Measurements from ENCODE around the gene FLVCR2. TPM values are rescaled to one million over a fixed set of nuclear protein-coding genes. Genes with fewer than 3 reads are reported as not detected.

Gene FLVCR2
- total RNA-seq, 1 donor from 2014 or later, result 3.4 TPM

DNA sequence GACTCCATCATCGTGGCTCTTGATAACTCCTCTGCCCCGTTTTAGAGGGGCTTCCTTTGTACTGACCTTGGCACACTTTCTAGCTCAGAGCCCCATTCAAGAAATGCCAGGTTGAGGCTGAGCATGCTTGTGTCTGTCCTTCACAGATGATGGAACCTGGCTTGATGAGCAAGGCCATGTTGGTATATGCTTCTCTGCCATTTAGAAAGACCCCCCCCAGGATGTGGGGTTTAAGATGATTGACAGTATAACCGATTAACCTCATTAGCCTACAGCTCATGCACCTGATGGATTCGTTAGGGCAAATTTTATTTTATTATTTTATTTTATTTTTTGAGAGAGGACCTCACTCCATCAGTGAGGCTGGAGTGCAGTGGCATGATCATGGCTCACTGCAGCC, 35.2 kb upstream of the FLVCR2 start:
- H3K27me3 ChIP-seq, result no peaks in the 10 kb centered on the region
- TF ChIP-seq CTCF (IDR thresholded peaks at IDR 0.05), result no peak
- intact Hi-C loops (cut with DNase I), result no loop called here
- no peaks in the 10 kb centered on the region for H3K36me3 ChIP-seq
- H3K9me3 ChIP-seq, result no peaks in the 10 kb centered on the region
- no peak for DNase-seq (ENCODE audit: low spot score in 2 of 2)
- no peaks in the 10 kb centered on the region for H3K4me1 ChIP-seq
- no peak overlapping the region for H3K4me3 ChIP-seq
- no peak overlapping the region for H3K27ac ChIP-seq

GRCh38 chr14:75543786-75544185, 34.6 kb upstream of the FLVCR2 start:
- intact Hi-C loops (cut with DNase I), result no loop called here

GRCh38 chr14:75545907-75546306, 32.5 kb upstream of the FLVCR2 start:
- no peak overlapping the region for H3K4me3 ChIP-seq
- no peak for DNase-seq (ENCODE audit: low spot score in 2 of 2)
- H3K4me1 ChIP-seq, result no peaks in the 10 kb centered on the region
- intact Hi-C loops (cut with DNase I), result no loop called here
- H3K36me3 ChIP-seq, result no peaks in the 10 kb centered on the region
- H3K9me3 ChIP-seq, result no peaks in the 10 kb centered on the region
- no peaks in the 10 kb centered on the region for H3K27me3 ChIP-seq
- no peak for TF ChIP-seq CTCF (IDR thresholded peaks at IDR 0.05)
- no peak overlapping the region for H3K27ac ChIP-seq

More at GRCh38 chr14:75543786-75544185, 34.6 kb upstream of the FLVCR2 start:
- Histone ChIP-seq H3K27ac (no peak overlapping the region), H3K9me3 (no peaks in the 10 kb centered on the region), H3K4me1 (no peaks in the 10 kb centered on the region), H3K27me3 (no peaks in the 10 kb centered on the region), H3K4me3 (no peak overlapping the region), H3K36me3 (no peaks in the 10 kb centered on the region)
- no peak for DNase-seq (ENCODE audit: low spot score in 2 of 2)
- TF ChIP-seq CTCF (IDR thresholded peaks at IDR 0.05), result no peak

GRCh38 chr14:75547552-75548250, 30.7 kb upstream of the FLVCR2 start:
- no peaks in the 10 kb centered on the region for H3K36me3 ChIP-seq
- H3K27me3 ChIP-seq, result no peaks in the 10 kb centered on the region
- no peak for TF ChIP-seq CTCF (IDR thresholded peaks at IDR 0.05)
- H3K27ac ChIP-seq, result no peak overlapping the region
- intact Hi-C loops (cut with DNase I), result no loop called here
- H3K9me3 ChIP-seq, result no peaks in the 10 kb centered on the region
- no peak for DNase-seq (ENCODE audit: low spot score in 2 of 2)
- no peaks in the 10 kb centered on the region for H3K4me1 ChIP-seq
- H3K4me3 ChIP-seq, result no peak overlapping the region

DNA sequence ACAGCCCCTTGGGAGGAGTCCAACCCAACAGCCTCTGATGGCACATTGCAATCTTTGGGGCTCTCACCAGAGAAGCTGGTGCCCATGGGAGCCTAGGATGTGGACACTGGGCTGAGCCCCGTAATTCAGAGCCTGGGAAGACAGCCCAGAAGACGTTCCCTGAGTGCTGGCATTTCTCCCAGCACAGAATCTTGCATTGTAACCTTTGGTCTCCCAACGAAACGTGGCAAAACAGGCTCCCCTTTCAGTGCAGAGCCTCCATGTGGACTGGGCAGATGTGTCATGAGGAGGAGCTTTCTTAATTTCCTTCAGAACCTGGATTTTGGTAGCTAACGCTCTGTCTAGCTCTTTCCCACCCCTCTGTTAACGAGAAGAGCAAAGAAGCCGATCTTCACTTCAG, 29.9 kb upstream of the FLVCR2 start:
- Histone ChIP-seq H3K27me3 (no peaks in the 10 kb centered on the region), H3K36me3 (no peaks in the 10 kb centered on the region), H3K27ac (no peak overlapping the region), H3K4me3 (no peak overlapping the region), H3K9me3 (no peaks in the 10 kb centered on the region), H3K4me1 (no peaks in the 10 kb centered on the region)
- no peak for DNase-seq (ENCODE audit: low spot score in 2 of 2)
- intact Hi-C loops (cut with DNase I), result no loop called here
- no peak for TF ChIP-seq CTCF (IDR thresholded peaks at IDR 0.05)

GRCh38 chr14:75549169-75549568, 29.3 kb upstream of the FLVCR2 start:
- no peak for TF ChIP-seq CTCF (IDR thresholded peaks at IDR 0.05)
- Histone ChIP-seq H3K9me3 (no peaks in the 10 kb centered on the region), H3K27me3 (no peaks in the 10 kb centered on the region), H3K4me1 (no peaks in the 10 kb centered on the region), H3K27ac (no peak overlapping the region), H3K36me3 (no peaks in the 10 kb centered on the region), H3K4me3 (no peak overlapping the region)
- intact Hi-C loops (cut with DNase I), result no loop called here
- no peak for DNase-seq (ENCODE audit: low spot score in 2 of 2)
